Colonic mucosa (tissue), 4 donors: ENCODE data around the gene RAMACL. TPM values are rescaled to one million over a fixed set of nuclear protein-coding genes. Genes with fewer than 3 reads are reported as not detected.

Source experiments
- DNase-seq: peaks from one replicate; pipeline ENCODE4 v3.0.0-alpha.2; 2020
- H3K27ac ChIP-seq: fragments of 200-600 bp; one replicate; pipeline ENCODE4 v1.8.0; 2021
- H3K27me3 ChIP-seq: fragments of 200-600 bp; one replicate; pipeline ENCODE4 v1.8.0; 2021
- H3K36me3 ChIP-seq: fragments of 200-600 bp; one replicate; pipeline ENCODE4 v1.8.0; 2021
- H3K4me1 ChIP-seq: fragments of 200-600 bp; one replicate; pipeline ENCODE4 v1.8.0; 2021; ENCODE audit warnings: mild to moderate bottlenecking
- H3K4me3 ChIP-seq: fragments of 200-600 bp; one replicate; pipeline ENCODE4 v1.8.0; 2021
- H3K9ac ChIP-seq, 2 donors: one replicate each; pipeline ENCODE4 v1.7.0; 2013; ENCODE audit warnings: control low read depth in 2 of 2, low read depth in 2 of 2, low read length in 2 of 2
- H3K9me3 ChIP-seq: fragments of 200-600 bp; one replicate; pipeline ENCODE4 v1.8.0; 2021
- CTCF ChIP-seq: fragments of 200-600 bp; IDR thresholded peaks from one replicate; pipeline ENCODE4 v1.8.0; 2022; ENCODE audit warnings: antibody characterized with exemption, mild to moderate bottlenecking
- intact Hi-C: fragments of 100-400 bp; cut with DNase I; formaldehyde crosslinking; loops from one replicate; pipeline ENCODE4 v1.14.1; 2022
- total RNA-seq, 2 donors: library from RNA; stranded (reverse); fragmentation: NEBNext Ultra II Directional in 1 of 2; extraction: Animal tissue kit (Norgen Biotek cat#: 25700) in 1 of 2; gene quantifications; one replicate each; pipeline ENCODE4 v1.2.1, GENCODE V29; 2021
- donor health status: healthy.
- donor health status: DM: no; HTN: no; CAD: no.
- donor health status: DM: no; HTN: no; CAD: no.

The RAMACL gene
- total RNA-seq, 2 donors from 2014 or later: 0.48 to 0.54 TPM

GRCh38 chr6:166546653-166547052 lies 39.8 kb downstream of the RAMACL start:
- no peaks in the 10 kb centered on the region for H3K9me3 ChIP-seq
- H3K9ac ChIP-seq: no peak overlapping the region
- no peak for DNase-seq
- H3K27me3 ChIP-seq: no peaks in the 10 kb centered on the region
- no peak overlapping the region for H3K4me3 ChIP-seq
- no peak for TF ChIP-seq CTCF
- H3K36me3 ChIP-seq: no peaks in the 10 kb centered on the region
- no peaks in the 10 kb centered on the region for H3K4me1 ChIP-seq
- no peak overlapping the region for H3K27ac ChIP-seq
- intact Hi-C loops: no loop called here

- H3K36me3 ChIP-seq: no peaks in the 10 kb centered on the region
- DNase-seq: no peak
- intact Hi-C loops: no loop called here
These were observed 41.1 kb downstream of the RAMACL start for GRCh38 chr6:166545156-166546034.

GRCh38 chr6:166544296-166544605 lies 42.2 kb downstream of the RAMACL start:
- Histone ChIP-seq H3K9me3 (no peaks in the 10 kb centered on the region), H3K36me3 (no peaks in the 10 kb centered on the region), H3K4me1 (no peaks in the 10 kb centered on the region), H3K4me3 (no peak overlapping the region), H3K9ac (no peak overlapping the region), H3K27me3 (no peaks in the 10 kb centered on the region), H3K27ac (no peak overlapping the region)
- no peak for DNase-seq
- TF ChIP-seq CTCF: no peak
- intact Hi-C loops: no loop called here

More at GRCh38 chr6:166545156-166546034, 41.1 kb downstream of the RAMACL start:
- Histone ChIP-seq H3K27me3 (no peaks in the 10 kb centered on the region), H3K4me3 (no peak overlapping the region), H3K4me1 (no peaks in the 10 kb centered on the region), H3K9me3 (no peaks in the 10 kb centered on the region), H3K27ac (no peak overlapping the region), H3K9ac (no peak overlapping the region)
- no peak for TF ChIP-seq CTCF

- Histone ChIP-seq H3K9ac (no peak overlapping the region), H3K27ac (no peak overlapping the region), H3K27me3 (no peaks in the 10 kb centered on the region), H3K4me3 (no peak overlapping the region), H3K9me3 (no peaks in the 10 kb centered on the region), H3K4me1 (no peaks in the 10 kb centered on the region), H3K36me3 (no peaks in the 10 kb centered on the region)
- no peak for DNase-seq
- TF ChIP-seq CTCF: no peak
- intact Hi-C loops: no loop called here
These were observed 42.7 kb downstream of the RAMACL start for GRCh38 chr6:166543603-166544295.

- H3K9me3 ChIP-seq: no peaks in the 10 kb centered on the region
- H3K4me3 ChIP-seq: peak overlapping the region; percentile 4
- intact Hi-C loops: no loop called here
- H3K36me3 ChIP-seq: no peaks in the 10 kb centered on the region
- peak; percentile 32 for DNase-seq
- no peak overlapping the region for H3K9ac ChIP-seq
- H3K4me1 ChIP-seq: no peaks in the 10 kb centered on the region
- H3K27ac ChIP-seq: no peak overlapping the region
- no peaks in the 10 kb centered on the region for H3K27me3 ChIP-seq
- TF ChIP-seq CTCF: no peak
These were observed 43.9 kb downstream of the RAMACL start for GRCh38 chr6:166542580-166542912.
